Right lobe of liver (tissue), 4 donors: ENCODE measurements around the gene RSAD2.

Experiments used
- CTCF ChIP-seq, 4 donors: fragments of 200-600 bp in 3 of 4; fragments of 450-650 bp in 1 of 4; IDR thresholded peaks; one replicate each; pipeline versions ENCODE4 v1.5.1 to v1.8.0; 2016 to 2022; ENCODE audit warnings: antibody characterized with exemption in 4 of 4, mild to moderate bottlenecking in 2 of 4
- POLR2A ChIP-seq: fragments of 450-650 bp; IDR thresholded peaks from one replicate; pipeline ENCODE4 v1.6.1; 2017; ENCODE audit warnings: antibody characterized with exemption, mild to moderate bottlenecking
- donor health status: DM: no; HTN: no; CAD: no.
- donor health status: DM: no; HTN: no; CAD: no.
- donor health status: DM: no; HTN: yes; CAD: no.

- TF ChIP-seq CTCF (IDR thresholded peaks at IDR 0.05) (no peak), POLR2A (no peak)
These were observed 59.6 kb downstream of the RSAD2 start for GRCh38 chr2:6937157-6937556.
